K562 (cell line): Measurements from ENCODE around the gene SRSF9. TPM values are rescaled to one million over a fixed set of nuclear protein-coding genes. Genes with fewer than 3 reads are reported as not detected.

Experiments
- KLF16 ChIP-seq: IDR thresholded peaks from 2 replicates; pipeline ENCODE4 v1.6.1; 2016; ENCODE audit warnings: antibody characterized with exemption
- MCM3 ChIP-seq: fragments of 450-650 bp; IDR thresholded peaks from 2 replicates; pipeline ENCODE4 v1.6.1; 2016
- TRIM25 ChIP-seq: fragments of 450-650 bp; IDR thresholded peaks from 2 replicates; pipeline ENCODE4 v1.7.0; 2016; ENCODE audit warnings: borderline replicate concordance
- polyA plus RNA-seq, 8 experiments: library from polyadenylated mRNA; depleted of rRNA in 4 of 8; stranded (reverse) in 5 of 8; unstranded in 3 of 8; fragments of >200 nt; fragmentation: Nextera tagmentation in 2 of 8; fragmentation: Illumina TruSeq in 1 of 8; extraction: Ambion mirVana in 2 of 8; extraction: Trizol in 1 of 8; gene quantifications; 2 replicates each; pipeline versions ENCODE4 v1.2.1 to v1.2.3, GENCODE V29; 2011 to 2014; ENCODE audit warnings: inconsistent platforms in 1 of 8, missing spikeins in 1 of 8
- total RNA-seq, 7 experiments: library from RNA; depleted of rRNA in 6 of 7; stranded (reverse); fragments of >200 nt in 6 of 7; fragmentation: Illumina TruSeq in 2 of 7; extraction: Trizol in 2 of 7; gene quantifications; 2 replicates each; pipeline versions ENCODE4 v1.2.1 to v1.2.3, GENCODE V29; 2011 to 2021; ENCODE audit warnings: low replicate concordance in 1 of 7
- TF ChIP-seq, protein P1 (sequence below): fragments of 450-650 bp; formaldehyde crosslinking; IDR thresholded peaks from 2 replicates; pipeline ENCODE4 v1.4.0; 2020; ENCODE audit warnings: mild to moderate bottlenecking, moderate library complexity

Gene SRSF9
- total and polyA plus RNA-seq, 9 of the 15 experiments (the other 6 are each of a cell fraction or from before 2014, with no cell fraction given), result 40.3 to 291 (median 230) TPM

DNA sequence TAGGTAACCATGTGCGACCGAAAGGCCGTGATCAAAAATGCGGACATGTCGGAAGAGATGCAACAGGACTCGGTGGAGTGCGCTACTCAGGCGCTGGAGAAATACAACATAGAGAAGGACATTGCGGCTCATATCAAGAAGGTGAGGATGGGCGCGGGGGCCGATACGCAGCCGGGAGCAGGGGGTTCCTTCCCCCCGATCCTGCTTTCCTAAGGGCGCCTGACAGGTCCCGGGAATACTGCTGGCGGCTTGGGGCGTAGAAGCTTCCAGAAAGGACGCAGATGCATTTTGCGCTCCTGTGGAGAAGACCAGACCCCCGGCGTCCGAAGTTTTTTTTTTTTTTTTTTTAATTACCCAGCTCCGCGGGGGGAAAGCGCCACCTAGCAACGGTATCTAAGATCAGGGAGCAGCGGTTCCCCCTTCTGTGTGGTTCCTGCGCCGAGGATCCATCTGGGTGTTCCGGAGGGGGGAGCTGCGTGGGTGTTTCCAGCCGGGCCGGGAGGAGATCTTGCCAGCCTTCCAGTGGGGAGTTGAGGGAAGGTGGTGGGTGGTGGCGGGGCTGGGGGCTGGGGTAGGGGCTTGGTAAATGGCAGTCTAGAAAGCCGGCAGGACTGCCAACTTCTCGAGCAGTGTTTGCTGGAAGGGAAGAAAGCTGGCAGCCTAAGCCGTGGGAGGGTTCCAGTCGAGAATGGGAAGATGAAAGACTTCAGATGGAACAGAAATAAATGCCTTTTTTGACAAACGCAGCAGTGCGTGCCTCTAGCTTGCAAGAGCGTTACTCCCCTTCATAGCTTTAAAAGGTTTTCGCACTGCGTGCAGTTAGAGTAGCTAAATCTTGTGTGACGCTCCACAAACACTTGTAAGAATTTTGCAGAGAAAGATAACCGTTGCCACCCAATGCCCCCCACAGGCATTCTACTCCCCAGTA lies 27.1 kb upstream of the SRSF9 start (continued):
- TF ChIP-seq, protein P1, sequence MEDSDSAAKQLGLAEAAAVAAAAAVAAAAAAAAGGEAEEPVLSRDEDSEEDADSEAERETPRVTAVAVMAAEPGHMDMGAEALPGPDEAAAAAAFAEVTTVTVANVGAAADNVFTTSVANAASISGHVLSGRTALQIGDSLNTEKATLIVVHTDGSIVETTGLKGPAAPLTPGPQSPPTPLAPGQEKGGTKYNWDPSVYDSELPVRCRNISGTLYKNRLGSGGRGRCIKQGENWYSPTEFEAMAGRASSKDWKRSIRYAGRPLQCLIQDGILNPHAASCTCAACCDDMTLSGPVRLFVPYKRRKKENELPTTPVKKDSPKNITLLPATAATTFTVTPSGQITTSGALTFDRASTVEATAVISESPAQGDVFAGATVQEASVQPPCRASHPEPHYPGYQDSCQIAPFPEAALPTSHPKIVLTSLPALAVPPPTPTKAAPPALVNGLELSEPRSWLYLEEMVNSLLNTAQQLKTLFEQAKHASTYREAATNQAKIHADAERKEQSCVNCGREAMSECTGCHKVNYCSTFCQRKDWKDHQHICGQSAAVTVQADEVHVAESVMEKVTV (CRISPR knock-in tag), result no peak
- TF ChIP-seq KLF16 (peak; percentile 31; the same call in 1 of the 2 replicates), MCM3 (no peak), TRIM25 (no peak)
